ENCODE results near the gene RADIL. TPM values are rescaled to one million over a fixed set of nuclear protein-coding genes. Genes with fewer than 3 reads are reported as not detected.
A peak's percentile ranks its signal among the peaks of the same experiment; 100 is the strongest.

RADIL gene
- total RNA-seq, 1 donor from 2014 or later, result 2.4 TPM

- no peak for DNase-seq (ENCODE audit: low spot score)
- no peaks in the 10 kb centered on the region for H3K9me3 Mint-ChIP-seq (ENCODE audit: unreplicated experiment)
- peaks cover 10% of the 10 kb centered on the region for H3K27me3 Mint-ChIP-seq (ENCODE audit: unreplicated experiment)
- no peak overlapping the region for H3K27ac Mint-ChIP-seq (ENCODE audit: unreplicated experiment)
- TF ChIP-seq, protein P1, sequence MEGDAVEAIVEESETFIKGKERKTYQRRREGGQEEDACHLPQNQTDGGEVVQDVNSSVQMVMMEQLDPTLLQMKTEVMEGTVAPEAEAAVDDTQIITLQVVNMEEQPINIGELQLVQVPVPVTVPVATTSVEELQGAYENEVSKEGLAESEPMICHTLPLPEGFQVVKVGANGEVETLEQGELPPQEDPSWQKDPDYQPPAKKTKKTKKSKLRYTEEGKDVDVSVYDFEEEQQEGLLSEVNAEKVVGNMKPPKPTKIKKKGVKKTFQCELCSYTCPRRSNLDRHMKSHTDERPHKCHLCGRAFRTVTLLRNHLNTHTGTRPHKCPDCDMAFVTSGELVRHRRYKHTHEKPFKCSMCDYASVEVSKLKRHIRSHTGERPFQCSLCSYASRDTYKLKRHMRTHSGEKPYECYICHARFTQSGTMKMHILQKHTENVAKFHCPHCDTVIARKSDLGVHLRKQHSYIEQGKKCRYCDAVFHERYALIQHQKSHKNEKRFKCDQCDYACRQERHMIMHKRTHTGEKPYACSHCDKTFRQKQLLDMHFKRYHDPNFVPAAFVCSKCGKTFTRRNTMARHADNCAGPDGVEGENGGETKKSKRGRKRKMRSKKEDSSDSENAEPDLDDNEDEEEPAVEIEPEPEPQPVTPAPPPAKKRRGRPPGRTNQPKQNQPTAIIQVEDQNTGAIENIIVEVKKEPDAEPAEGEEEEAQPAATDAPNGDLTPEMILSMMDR (IDR thresholded peaks at IDR 0.05; ENCODE audit: unreplicated experiment), result no peak
- peaks cover 25% of the 10 kb centered on the region for H3K36me3 Mint-ChIP-seq (ENCODE audit: low read depth, unreplicated experiment)
- no peak overlapping the region for H3K4me3 Mint-ChIP-seq (ENCODE audit: unreplicated experiment)
- H3K4me1 Mint-ChIP-seq (ENCODE audit: unreplicated experiment), result peaks cover 6% of the 10 kb centered on the region
These were observed 100.9 kb downstream of the RADIL start for GRCh38 chr7:4782333-4783291.

DNA sequence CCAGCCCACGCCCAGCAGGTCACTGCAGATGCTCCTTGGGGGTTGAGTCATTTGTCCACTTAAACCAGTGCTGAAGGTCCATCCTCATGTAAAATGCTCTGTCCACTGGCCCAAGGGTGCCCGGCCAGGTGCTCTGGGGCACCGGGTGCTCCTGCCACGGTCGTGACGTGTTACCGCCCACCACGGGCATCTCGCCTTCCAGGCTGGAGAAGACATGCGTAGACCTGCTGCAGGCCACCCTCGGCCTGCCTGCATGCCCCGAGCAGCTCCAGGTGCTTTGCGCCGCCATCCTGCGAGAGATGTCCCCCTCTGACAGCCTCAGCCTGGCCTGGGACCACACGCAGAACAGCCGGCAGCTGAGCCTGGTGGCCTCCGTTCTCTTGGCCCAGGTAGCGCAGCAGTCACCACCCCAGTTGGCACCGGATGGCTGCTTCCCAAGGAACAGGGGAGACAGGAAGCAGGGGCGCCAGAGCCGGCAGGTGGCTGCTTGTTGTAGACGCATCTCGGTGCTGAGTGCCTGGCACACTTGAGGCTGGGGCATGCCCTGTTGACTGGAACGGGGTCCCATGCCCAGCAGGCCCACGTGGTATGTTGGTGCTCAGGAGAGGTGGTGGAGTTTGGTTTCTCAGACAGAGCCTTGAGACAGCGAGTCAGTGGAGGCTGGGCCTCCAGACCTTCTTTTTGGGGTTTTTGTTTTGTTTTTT, 102.0 kb downstream of the RADIL start:
- H3K27me3 Mint-ChIP-seq (ENCODE audit: unreplicated experiment), result peaks cover 14% of the 10 kb centered on the region
- no peak for DNase-seq (ENCODE audit: low spot score)
- H3K36me3 Mint-ChIP-seq (ENCODE audit: low read depth, unreplicated experiment), result peaks cover 25% of the 10 kb centered on the region
- no peak overlapping the region for H3K27ac Mint-ChIP-seq (ENCODE audit: unreplicated experiment)
- H3K4me1 Mint-ChIP-seq (ENCODE audit: unreplicated experiment), result peaks cover 11% of the 10 kb centered on the region
- H3K9me3 Mint-ChIP-seq (ENCODE audit: unreplicated experiment), result no peaks in the 10 kb centered on the region
- H3K4me3 Mint-ChIP-seq (ENCODE audit: unreplicated experiment), result no peak overlapping the region
- TF ChIP-seq, protein P1 (IDR thresholded peaks at IDR 0.05; ENCODE audit: unreplicated experiment), result no peak

- Mint-ChIP-seq H3K4me3 (ENCODE audit: unreplicated experiment) (no peak overlapping the region), H3K27me3 (ENCODE audit: unreplicated experiment) (peaks cover 23% of the 10 kb centered on the region), H3K36me3 (ENCODE audit: low read depth, unreplicated experiment) (peaks cover 32% of the 10 kb centered on the region), H3K9me3 (ENCODE audit: unreplicated experiment) (no peaks in the 10 kb centered on the region), H3K27ac (ENCODE audit: unreplicated experiment) (no peak overlapping the region), H3K4me1 (ENCODE audit: unreplicated experiment) (peaks cover 28% of the 10 kb centered on the region)
- TF ChIP-seq, protein P1 (IDR thresholded peaks at IDR 0.05; ENCODE audit: unreplicated experiment), result no peak
- DNase-seq (ENCODE audit: low spot score), result no peak
These were observed 104.4 kb downstream of the RADIL start for GRCh38 chr7:4779118-4779517.

- Mint-ChIP-seq H3K9me3 (ENCODE audit: unreplicated experiment) (no peaks in the 10 kb centered on the region), H3K27me3 (ENCODE audit: unreplicated experiment) (peaks cover 21% of the 10 kb centered on the region), H3K4me3 (ENCODE audit: unreplicated experiment) (peak overlapping the region; percentile 99), H3K27ac (ENCODE audit: unreplicated experiment) (peak overlapping the region; percentile 99), H3K36me3 (ENCODE audit: low read depth, unreplicated experiment) (peaks cover 23% of the 10 kb centered on the region), H3K4me1 (ENCODE audit: unreplicated experiment) (peaks cover 29% of the 10 kb centered on the region)
- peak; percentile 49 for DNase-seq (ENCODE audit: low spot score)
- TF ChIP-seq, protein P1 (IDR thresholded peaks at IDR 0.05; ENCODE audit: unreplicated experiment), result no peak
These were observed 107.5 kb downstream of the RADIL start for GRCh38 chr7:4775848-4776623.
